IPS-20b (cell line): Measurements from ENCODE around the gene EXOSC7.
A peak's percentile ranks its signal among the peaks of the same experiment; 100 is the strongest.

ENCODE experiments used
- H3K27ac ChIP-seq: one replicate; pipeline ENCODE4 v1.5.1; 2013; ENCODE audit warnings: low read length
- H3K27me3 ChIP-seq: 2 replicates; pipeline ENCODE4 v1.6.1; 2013; ENCODE audit warnings: mild to moderate bottlenecking, low read length, inconsistent platforms; ENCODE audit not compliant: insufficient read depth
- H3K36me3 ChIP-seq: 2 replicates; pipeline ENCODE4 v1.6.1; 2013; ENCODE audit warnings: low read depth, mild to moderate bottlenecking, inconsistent platforms, low read length, moderate library complexity; ENCODE audit not compliant: insufficient read depth
- H3K4me1 ChIP-seq: 2 replicates; pipeline ENCODE4 v1.6.1; 2013; ENCODE audit warnings: mild to moderate bottlenecking, control low read depth, inconsistent platforms, low read length, moderate library complexity; ENCODE audit not compliant: insufficient read depth
- H3K4me3 ChIP-seq: 2 replicates; pipeline ENCODE4 v1.5.1; 2013; ENCODE audit warnings: mild to moderate bottlenecking, low read length, inconsistent platforms
- H3K9ac ChIP-seq: 2 replicates; pipeline ENCODE4 v1.6.1; 2013; ENCODE audit warnings: low read depth, mild to moderate bottlenecking, inconsistent platforms, low read length, moderate library complexity
- H3K9me3 ChIP-seq: 2 replicates; pipeline ENCODE4 v1.6.1; 2013; ENCODE audit warnings: mild to moderate bottlenecking, low read depth, low read length, inconsistent platforms; ENCODE audit not compliant: insufficient read depth

Gene EXOSC7

DNA sequence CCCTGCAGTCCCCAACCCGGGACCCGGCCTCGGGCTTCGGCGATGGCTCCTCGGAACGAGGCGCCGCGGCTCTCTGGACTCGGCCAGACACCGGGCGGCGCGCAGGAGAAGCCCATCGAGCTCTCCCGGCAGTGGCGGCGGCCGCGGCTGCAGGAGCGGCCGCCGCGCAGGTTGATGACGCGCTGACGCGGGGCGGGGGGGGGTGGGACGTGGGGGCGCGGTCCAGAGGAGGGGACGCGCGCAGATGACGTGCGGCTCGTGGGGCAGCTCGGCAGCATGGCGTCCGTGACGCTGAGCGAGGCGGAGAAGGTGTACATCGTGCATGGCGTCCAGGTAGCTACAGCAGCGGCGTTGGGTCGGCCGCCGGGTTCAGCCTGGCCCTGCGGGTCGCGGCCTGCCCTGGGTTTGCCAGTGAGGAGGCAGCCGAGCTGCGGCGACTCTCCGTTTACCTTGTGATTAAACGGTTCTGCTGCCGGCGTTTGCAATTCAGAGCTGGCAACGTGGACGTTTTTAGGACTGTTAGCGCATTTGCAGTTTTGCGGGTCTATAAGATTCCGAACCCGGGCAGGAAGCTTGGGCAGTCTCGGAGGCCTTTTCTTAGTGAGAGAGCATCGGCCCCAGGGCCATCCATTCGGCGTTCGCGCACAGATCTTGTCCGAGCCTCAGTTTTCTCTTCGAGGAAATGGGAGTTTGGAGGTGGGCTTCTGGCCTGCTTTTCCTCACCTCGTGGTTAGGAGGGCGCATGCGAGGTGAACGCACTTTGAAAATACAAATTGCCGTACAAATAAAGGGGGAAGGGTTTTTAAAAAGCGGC, at the start of gene EXOSC7, which contains the start of gene ZDHHC3:
TSS of gene EXOSC7 (plus strand) at position 243 of the 814 bp plus-strand sequence. CDS start at position 277, 34 bp downstream.
TSS of gene ZDHHC3 (minus strand) at position 173 of the 814 bp plus-strand sequence. CDS start 16,738 bp downstream, outside the sequence.
- peak within 1 kb of the TSS; percentile 89 for H3K4me3 ChIP-seq
- H3K27ac ChIP-seq: peak within 1 kb of the TSS; percentile 81
- H3K9me3 ChIP-seq: no peaks in the 10 kb centered on the region
- no peaks in the 10 kb centered on the region for H3K36me3 ChIP-seq
- H3K4me1 ChIP-seq: peaks cover 15% of the 10 kb centered on the region; the same call in 1 of the 2 replicates
- peak within 1 kb of the TSS; percentile 95 for H3K9ac ChIP-seq
- H3K27me3 ChIP-seq: no peaks in the 10 kb centered on the region

GRCh38 chr3:44926921-44927320, 49.1 kb upstream of the EXOSC7 start:
- Histone ChIP-seq H3K36me3 (peaks cover 66% of the 10 kb centered on the region), H3K4me3 (no peak overlapping the region), H3K27ac (no peak overlapping the region), H3K4me1 (0 out of 2 replicates have a peak, but pooled peaks cover under 1% of the 10 kb centered on the region), H3K27me3 (no peaks in the 10 kb centered on the region), H3K9me3 (no peaks in the 10 kb centered on the region), H3K9ac (no peak overlapping the region)

GRCh38 chr3:44927371-44927770, 48.7 kb upstream of the EXOSC7 start:
- no peak overlapping the region for H3K4me3 ChIP-seq
- no peak overlapping the region for H3K9ac ChIP-seq
- H3K4me1 ChIP-seq: 0 out of 2 replicates have a peak, but pooled peaks cover 3% of the 10 kb centered on the region
- H3K27me3 ChIP-seq: no peaks in the 10 kb centered on the region
- no peaks in the 10 kb centered on the region for H3K9me3 ChIP-seq
- no peak overlapping the region for H3K27ac ChIP-seq
- peaks cover 66% of the 10 kb centered on the region for H3K36me3 ChIP-seq

GRCh38 chr3:44929782-44930181, 46.3 kb upstream of the EXOSC7 start:
- peaks cover 83% of the 10 kb centered on the region for H3K36me3 ChIP-seq
- no peak overlapping the region for H3K27ac ChIP-seq
- no peak overlapping the region; the same call in 1 of the 2 replicates for H3K9ac ChIP-seq
- H3K9me3 ChIP-seq: no peaks in the 10 kb centered on the region
- no peaks in the 10 kb centered on the region for H3K27me3 ChIP-seq
- H3K4me1 ChIP-seq: peaks cover 9% of the 10 kb centered on the region; the same call in 1 of the 2 replicates
- H3K4me3 ChIP-seq: no peak overlapping the region

DNA sequence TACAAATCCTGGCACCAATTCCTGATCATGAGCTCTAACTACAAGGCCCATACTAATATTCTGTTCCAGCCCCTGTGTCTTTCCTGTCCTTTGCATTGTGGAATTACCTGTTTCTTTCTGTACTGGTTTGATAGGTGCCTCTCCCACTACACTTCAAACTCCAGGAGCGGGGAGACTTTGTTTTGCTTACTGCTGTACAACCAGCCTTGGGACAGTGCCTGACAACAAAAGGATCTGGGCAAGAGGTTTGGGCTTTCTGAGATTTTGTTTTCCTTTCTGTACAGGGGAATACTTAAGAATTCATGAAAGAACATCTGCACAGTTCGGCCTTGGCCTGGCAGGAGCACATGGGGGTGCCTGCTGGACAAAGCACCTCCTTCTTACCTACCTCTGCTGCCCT, 45.1 kb upstream of the EXOSC7 start:
- Histone ChIP-seq H3K9ac (no peak overlapping the region), H3K27ac (no peak overlapping the region), H3K9me3 (no peaks in the 10 kb centered on the region), H3K4me1 (peaks cover 9% of the 10 kb centered on the region; the same call in 1 of the 2 replicates), H3K27me3 (no peaks in the 10 kb centered on the region), H3K36me3 (peaks cover 73% of the 10 kb centered on the region), H3K4me3 (no peak overlapping the region)

DNA sequence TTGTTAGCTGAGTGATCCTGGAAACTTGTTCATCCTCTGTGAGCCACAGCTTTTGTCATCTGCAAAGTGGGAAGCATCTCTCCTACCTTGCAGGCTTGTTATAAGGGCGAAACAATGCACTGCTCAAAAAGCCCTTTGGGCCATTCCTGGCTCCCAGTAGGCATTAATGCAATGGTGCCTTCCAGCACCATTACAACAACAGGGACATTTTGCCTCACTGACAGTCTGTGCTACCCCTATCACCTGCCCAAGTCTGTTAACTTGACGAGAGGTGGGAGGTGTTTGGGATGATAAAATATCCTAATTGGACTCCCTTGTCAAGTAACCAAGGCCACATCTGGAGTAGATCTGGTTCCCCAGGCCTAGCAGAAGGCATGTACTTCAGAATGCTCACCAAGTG, 44.3 kb upstream of the EXOSC7 start:
- H3K27me3 ChIP-seq: no peaks in the 10 kb centered on the region
- no peak overlapping the region for H3K4me3 ChIP-seq
- no peaks in the 10 kb centered on the region for H3K9me3 ChIP-seq
- peaks cover 65% of the 10 kb centered on the region for H3K36me3 ChIP-seq
- H3K4me1 ChIP-seq: peaks cover 9% of the 10 kb centered on the region; the same call in 1 of the 2 replicates
- no peak overlapping the region for H3K27ac ChIP-seq
- H3K9ac ChIP-seq: no peak overlapping the region

- H3K9me3 ChIP-seq: no peaks in the 10 kb centered on the region
- H3K36me3 ChIP-seq: peaks cover 62% of the 10 kb centered on the region
- peaks cover 9% of the 10 kb centered on the region; the same call in 1 of the 2 replicates for H3K4me1 ChIP-seq
- no peak overlapping the region for H3K9ac ChIP-seq
- no peak overlapping the region for H3K4me3 ChIP-seq
- no peak overlapping the region for H3K27ac ChIP-seq
- no peaks in the 10 kb centered on the region for H3K27me3 ChIP-seq
Observed at GRCh38 chr3:44932271-44932670, 43.8 kb upstream of the EXOSC7 start.

DNA sequence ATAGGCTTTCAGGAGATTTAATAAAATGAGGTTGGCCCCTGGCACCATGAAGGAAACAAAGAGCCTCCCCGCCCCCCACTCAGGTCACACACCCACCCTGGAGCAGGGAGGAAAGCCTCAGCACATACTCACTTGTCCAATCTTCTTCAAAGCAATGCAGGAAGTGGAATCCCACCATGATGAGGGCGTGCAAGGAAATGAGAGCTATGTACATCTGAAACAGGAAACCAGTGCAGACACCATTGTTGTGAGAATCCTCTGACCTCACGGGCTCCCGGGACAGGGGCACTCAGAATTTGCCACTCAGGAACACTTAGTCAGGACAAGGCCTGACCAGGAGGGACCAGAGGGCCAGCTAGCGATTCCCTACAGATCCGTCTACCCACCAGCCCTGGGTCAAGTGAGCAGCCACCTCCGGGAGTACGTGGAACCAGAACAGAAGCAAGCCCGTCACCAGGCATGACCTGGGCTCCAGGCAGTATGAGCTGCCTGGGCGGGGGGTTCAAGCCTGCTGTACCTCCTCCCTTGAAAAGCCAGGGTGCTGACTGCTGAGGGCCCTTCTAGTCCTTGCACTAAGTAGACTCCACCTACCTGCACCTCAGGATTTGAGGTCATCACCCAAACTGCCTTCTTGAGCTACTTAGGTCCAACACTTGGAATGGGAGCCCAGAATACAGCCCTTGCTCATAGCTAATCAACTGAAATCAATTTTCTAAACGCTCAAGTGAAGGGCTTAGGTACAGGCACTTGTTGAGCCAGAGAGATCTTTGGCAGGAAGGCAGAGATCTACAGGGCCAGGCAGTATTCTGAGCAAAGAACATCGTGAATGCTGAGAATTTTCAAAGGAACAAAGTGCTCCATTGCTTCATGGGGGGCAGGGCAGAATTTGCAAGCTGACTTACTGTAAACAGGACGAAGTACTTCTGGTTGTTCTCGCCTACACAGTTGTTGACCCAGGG, 42.8 kb upstream of the EXOSC7 start:
- H3K27me3 ChIP-seq: no peaks in the 10 kb centered on the region
- H3K27ac ChIP-seq: no peak overlapping the region
- peaks cover 66% of the 10 kb centered on the region for H3K36me3 ChIP-seq
- no peak overlapping the region for H3K4me3 ChIP-seq
- H3K4me1 ChIP-seq: peaks cover 9% of the 10 kb centered on the region; the same call in 1 of the 2 replicates
- no peak overlapping the region for H3K9ac ChIP-seq
- no peaks in the 10 kb centered on the region for H3K9me3 ChIP-seq

GRCh38 chr3:44939581-44940036, 36.4 kb upstream of the EXOSC7 start:
- H3K9ac ChIP-seq: no peak overlapping the region
- no peaks in the 10 kb centered on the region for H3K9me3 ChIP-seq
- H3K27ac ChIP-seq: no peak overlapping the region
- no peaks in the 10 kb centered on the region for H3K27me3 ChIP-seq
- H3K4me1 ChIP-seq: no peaks in the 10 kb centered on the region
- H3K4me3 ChIP-seq: no peak overlapping the region
- peaks cover 62% of the 10 kb centered on the region for H3K36me3 ChIP-seq

DNA sequence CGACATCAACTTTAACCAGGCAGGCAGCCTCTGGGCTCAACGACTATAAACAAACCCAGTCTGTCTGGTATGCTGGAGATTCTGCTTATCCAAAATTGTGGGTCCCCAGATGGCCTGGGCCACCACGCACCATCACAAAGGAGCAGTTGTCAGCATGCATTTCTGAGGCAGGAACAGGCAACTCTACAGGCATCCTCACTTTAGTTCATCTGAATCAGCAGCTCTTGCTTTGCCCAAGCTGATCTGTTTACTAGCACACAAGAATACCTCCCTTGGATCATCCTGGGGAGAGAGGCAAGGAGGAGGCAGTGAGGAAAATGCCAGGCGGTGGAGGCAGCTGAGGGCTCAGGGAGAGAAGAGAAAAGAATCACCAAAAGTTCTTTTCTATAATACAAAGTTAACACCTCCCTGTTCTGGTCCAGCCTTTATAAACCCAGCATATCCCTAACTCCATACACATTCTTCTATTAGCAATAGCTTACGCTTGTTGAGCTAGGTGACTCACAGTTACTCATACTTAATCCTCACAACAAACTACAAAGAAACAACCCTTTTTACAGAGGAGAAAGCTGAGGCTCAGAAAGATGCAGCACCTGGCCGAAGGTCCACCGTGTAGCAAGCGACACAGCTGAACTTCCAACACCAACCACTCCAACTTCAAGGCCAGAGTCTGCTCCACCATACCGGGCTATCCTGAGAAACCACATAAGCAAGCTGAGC, 33.7 kb upstream of the EXOSC7 start:
- Histone ChIP-seq H3K27ac (no peak overlapping the region), H3K9me3 (no peaks in the 10 kb centered on the region), H3K4me3 (no peak overlapping the region), H3K9ac (no peak overlapping the region), H3K4me1 (no peaks in the 10 kb centered on the region), H3K36me3 (peaks cover 71% of the 10 kb centered on the region), H3K27me3 (no peaks in the 10 kb centered on the region)

DNA sequence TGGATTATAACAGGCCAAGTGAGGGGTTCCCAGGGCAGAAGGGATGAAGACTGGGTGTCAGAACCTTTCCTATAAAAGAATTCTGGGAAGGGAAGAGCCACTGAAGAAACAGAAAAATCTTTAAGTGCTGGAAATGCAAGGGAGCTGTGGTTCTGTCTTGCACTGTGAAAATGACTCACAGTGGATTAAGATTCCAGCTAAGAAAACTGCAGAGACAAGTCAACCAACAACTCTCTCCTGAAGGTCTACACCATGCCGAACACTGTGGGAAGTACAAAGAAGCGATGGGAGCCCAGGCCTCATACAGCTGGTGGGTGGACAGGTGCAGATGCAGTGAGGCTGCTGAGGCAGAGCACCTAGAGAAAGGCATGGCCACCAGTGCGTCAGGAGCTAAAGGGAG, 27.8 kb upstream of the EXOSC7 start:
- peaks cover 16% of the 10 kb centered on the region for H3K36me3 ChIP-seq
- no peaks in the 10 kb centered on the region for H3K27me3 ChIP-seq
- no peaks in the 10 kb centered on the region for H3K9me3 ChIP-seq
- 0 out of 2 replicates have a peak, but pooled peaks cover 12% of the 10 kb centered on the region for H3K4me1 ChIP-seq
- no peak overlapping the region for H3K9ac ChIP-seq
- H3K4me3 ChIP-seq: no peak overlapping the region
- H3K27ac ChIP-seq: no peak overlapping the region
